Hepatocyte (in vitro differentiated cells): Measurements from ENCODE around the gene CYP27C1. TPM values are rescaled to one million over a fixed set of nuclear protein-coding genes. Genes with fewer than 3 reads are reported as not detected.

ENCODE experiments used
- DNase-seq: peaks from one replicate; pipeline ENCODE4 v3.0.0-alpha.2; 2016; ENCODE audit warnings: low spot score
- H2AFZ ChIP-seq: fragments of 200-600 bp; sonication (generic); 2 replicates; pipeline ENCODE4 v1.6.0; 2016; ENCODE audit warnings: antibody characterized with exemption, mild to moderate bottlenecking
- H3K27ac ChIP-seq: fragments of 200-600 bp; sonication (generic); 2 replicates; pipeline ENCODE4 v1.5.1; 2016; ENCODE audit warnings: mild to moderate bottlenecking
- H3K27me3 ChIP-seq: fragments of 200-600 bp; sonication (generic); 2 replicates; pipeline ENCODE4 v1.6.1; 2016
- H3K36me3 ChIP-seq: fragments of 200-600 bp; sonication (generic); replicated peaks from 2 replicates; pipeline ENCODE4 v1.5.1; 2016; ENCODE audit warnings: low read depth; ENCODE audit not compliant: insufficient read depth
- H3K4me1 ChIP-seq: fragments of 200-600 bp; sonication (generic); 2 replicates; pipeline ENCODE4 v1.5.1; 2016; ENCODE audit warnings: mild to moderate bottlenecking, moderate library complexity; ENCODE audit not compliant: insufficient read depth
- H3K4me2 ChIP-seq: fragments of 200-600 bp; sonication (generic); 2 replicates; pipeline ENCODE4 v1.6.0; 2016
- H3K4me3 ChIP-seq: fragments of 200-600 bp; sonication (generic); 2 replicates; pipeline ENCODE4 v1.5.1; 2016; ENCODE audit warnings: mild to moderate bottlenecking
- H3K79me2 ChIP-seq: fragments of 200-600 bp; sonication (generic); 2 replicates; pipeline ENCODE4 v1.6.0; 2017; ENCODE audit warnings: mild to moderate bottlenecking
- H3K9me2 ChIP-seq: fragments of 200-600 bp; sonication (generic); replicated peaks from 2 replicates; pipeline ENCODE4 v1.6.0; 2017; ENCODE audit warnings: mild to moderate bottlenecking; ENCODE audit not compliant: insufficient read depth
- H3K9me3 ChIP-seq: fragments of 200-600 bp; sonication (generic); 2 replicates; pipeline ENCODE4 v1.5.1; 2016; ENCODE audit warnings: low read depth, mild to moderate bottlenecking
- H4K20me1 ChIP-seq: fragments of 200-600 bp; sonication (generic); 2 replicates; pipeline ENCODE4 v1.6.0; 2016; ENCODE audit warnings: mild to moderate bottlenecking; ENCODE audit not compliant: insufficient read depth, poor library complexity, severe bottlenecking
- EZH2 ChIP-seq: fragments of 200-600 bp; sonication (generic); IDR thresholded peaks from 2 replicates; pipeline ENCODE4 v1.6.1; 2016; ENCODE audit warnings: antibody characterized with exemption, mild to moderate bottlenecking, borderline replicate concordance
- EZH2phosphoT487 ChIP-seq: fragments of 200-600 bp; sonication (generic); IDR thresholded peaks from one replicate; pipeline ENCODE4 v1.6.1; 2018; ENCODE audit warnings: antibody characterized with exemption, mild to moderate bottlenecking, low read depth, moderate library complexity; ENCODE audit not compliant: unreplicated experiment, severe bottlenecking
- WGBS: methylation state at CpG from one replicate; pipeline ENCODE4 v1.1.6; 2016; ENCODE audit warnings: low lambda C conversion rate; ENCODE audit errors: missing lambda C conversion rate; 5-methylcytosine and 5-hydroxymethylcytosine counted together
- polyA plus RNA-seq: library from polyadenylated mRNA; unstranded; fragments of >200 nt; fragmentation: Nextera tagmentation; extraction: Ambion mirVana; gene quantifications from 2 replicates; pipeline ENCODE4 v1.2.1, GENCODE V29; 2016
- total RNA-seq: library from RNA; depleted of rRNA; stranded (reverse); fragments of >200 nt; gene quantifications from 2 replicates; pipeline ENCODE4 v1.2.3, GENCODE V29; 2014
- TF ChIP-seq, protein P1 (sequence below): fragments of 200-600 bp; sonication (generic); IDR thresholded peaks from 2 replicates; pipeline ENCODE4 v1.5.1; 2016; ENCODE audit warnings: antibody characterized with exemption, mild to moderate bottlenecking; ENCODE audit not compliant: poor library complexity

The CYP27C1 gene, protein sequence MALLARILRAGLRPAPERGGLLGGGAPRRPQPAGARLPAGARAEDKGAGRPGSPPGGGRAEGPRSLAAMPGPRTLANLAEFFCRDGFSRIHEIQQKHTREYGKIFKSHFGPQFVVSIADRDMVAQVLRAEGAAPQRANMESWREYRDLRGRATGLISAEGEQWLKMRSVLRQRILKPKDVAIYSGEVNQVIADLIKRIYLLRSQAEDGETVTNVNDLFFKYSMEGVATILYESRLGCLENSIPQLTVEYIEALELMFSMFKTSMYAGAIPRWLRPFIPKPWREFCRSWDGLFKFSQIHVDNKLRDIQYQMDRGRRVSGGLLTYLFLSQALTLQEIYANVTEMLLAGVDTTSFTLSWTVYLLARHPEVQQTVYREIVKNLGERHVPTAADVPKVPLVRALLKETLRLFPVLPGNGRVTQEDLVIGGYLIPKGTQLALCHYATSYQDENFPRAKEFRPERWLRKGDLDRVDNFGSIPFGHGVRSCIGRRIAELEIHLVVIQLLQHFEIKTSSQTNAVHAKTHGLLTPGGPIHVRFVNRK
- 0.56 and 1.2 TPM in 2 replicates for total RNA-seq
- polyA plus RNA-seq: 1.3 and 1.4 TPM in 2 replicates

DNA sequence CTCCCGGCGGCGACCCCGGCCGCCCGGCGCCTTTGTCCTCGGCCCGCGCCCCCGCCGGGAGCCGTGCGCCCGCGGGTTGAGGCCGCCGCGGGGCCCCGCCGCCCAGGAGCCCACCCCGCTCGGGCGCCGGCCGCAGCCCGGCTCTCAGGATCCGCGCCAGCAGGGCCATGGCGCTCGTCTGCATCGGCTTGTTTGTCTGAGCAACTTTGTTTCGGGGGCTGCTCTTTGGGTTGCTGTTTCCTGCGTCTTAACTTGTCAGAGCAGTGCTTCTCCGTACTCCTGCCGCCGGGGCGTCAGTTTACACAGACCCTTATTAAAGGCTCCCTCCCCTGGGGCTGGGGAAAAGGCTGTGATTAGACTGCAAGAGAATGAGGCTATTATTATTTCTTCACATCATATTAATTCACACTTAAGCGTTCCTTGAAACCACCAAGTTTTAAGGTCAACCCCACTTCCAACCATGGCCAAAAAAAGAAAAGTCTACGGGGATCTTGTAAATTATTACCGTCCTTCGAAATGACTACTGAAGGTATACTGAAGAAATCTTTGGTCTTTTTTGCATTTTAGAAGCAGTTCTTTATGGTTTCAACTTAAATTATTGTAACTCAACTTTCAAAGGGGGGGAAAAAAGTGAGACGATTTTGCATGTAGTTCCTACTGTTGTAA, at the start of gene CYP27C1:
TSS of gene CYP27C1 (minus strand) at position 198 of the 666 bp plus-strand sequence. CDS start at position 169, 29 bp downstream.
- Histone ChIP-seq H3K79me2 (no peaks in the 10 kb centered on the region), H3K36me3 (no peaks in the 10 kb centered on the region), H3K27me3 (peaks cover 40% of the 10 kb centered on the region), H2AFZ (peak within 1 kb of the TSS; percentile 90), H3K4me2 (peak within 1 kb of the TSS; percentile 97), H4K20me1 (no peaks in the 10 kb centered on the region), H3K4me3 (peak within 1 kb of the TSS; percentile 80), H3K9me2 (no peaks in the 10 kb centered on the region), H3K27ac (peak within 1 kb of the TSS; percentile 79), H3K9me3 (no peaks in the 10 kb centered on the region), H3K4me1 (peaks cover 12% of the 10 kb centered on the region)
- TF ChIP-seq, protein P1, sequence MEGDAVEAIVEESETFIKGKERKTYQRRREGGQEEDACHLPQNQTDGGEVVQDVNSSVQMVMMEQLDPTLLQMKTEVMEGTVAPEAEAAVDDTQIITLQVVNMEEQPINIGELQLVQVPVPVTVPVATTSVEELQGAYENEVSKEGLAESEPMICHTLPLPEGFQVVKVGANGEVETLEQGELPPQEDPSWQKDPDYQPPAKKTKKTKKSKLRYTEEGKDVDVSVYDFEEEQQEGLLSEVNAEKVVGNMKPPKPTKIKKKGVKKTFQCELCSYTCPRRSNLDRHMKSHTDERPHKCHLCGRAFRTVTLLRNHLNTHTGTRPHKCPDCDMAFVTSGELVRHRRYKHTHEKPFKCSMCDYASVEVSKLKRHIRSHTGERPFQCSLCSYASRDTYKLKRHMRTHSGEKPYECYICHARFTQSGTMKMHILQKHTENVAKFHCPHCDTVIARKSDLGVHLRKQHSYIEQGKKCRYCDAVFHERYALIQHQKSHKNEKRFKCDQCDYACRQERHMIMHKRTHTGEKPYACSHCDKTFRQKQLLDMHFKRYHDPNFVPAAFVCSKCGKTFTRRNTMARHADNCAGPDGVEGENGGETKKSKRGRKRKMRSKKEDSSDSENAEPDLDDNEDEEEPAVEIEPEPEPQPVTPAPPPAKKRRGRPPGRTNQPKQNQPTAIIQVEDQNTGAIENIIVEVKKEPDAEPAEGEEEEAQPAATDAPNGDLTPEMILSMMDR: no peak
- TF ChIP-seq EZH2phosphoT487: no peak
- TF ChIP-seq EZH2: no peak
- 2% methylated on average over 40 of the region's 43 CpGs for WGBS
- DNase-seq: peak; percentile 54

DNA sequence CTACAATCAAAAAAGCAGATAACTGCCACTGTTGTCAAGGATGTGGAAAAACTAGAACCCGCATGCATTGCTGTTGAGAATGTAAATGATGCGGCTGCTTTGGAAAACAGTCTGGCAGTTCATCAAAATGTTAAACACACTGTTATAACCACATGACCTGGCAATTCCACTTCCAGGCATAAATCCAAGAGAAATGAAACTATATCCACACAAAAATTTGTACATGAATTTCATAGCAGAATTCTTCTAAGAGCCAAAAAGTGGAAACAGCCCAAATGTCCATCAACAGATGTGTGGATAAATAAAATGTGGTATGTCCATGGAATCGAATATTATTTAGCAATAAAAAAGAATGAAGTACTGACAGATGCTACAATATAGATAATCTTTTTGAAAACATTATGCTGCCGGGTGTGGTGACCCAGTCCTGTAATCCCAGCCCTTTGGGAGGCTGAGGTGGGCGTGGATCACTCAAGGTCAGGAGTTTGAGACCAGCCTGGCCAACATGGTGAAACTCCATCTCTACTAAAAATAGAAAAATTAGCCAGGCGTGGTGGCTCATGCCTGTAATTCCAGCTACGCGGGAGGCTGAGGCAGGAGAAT, 41.8 kb upstream of the CYP27C1 start:
- Histone ChIP-seq H3K9me3 (no peaks in the 10 kb centered on the region), H3K9me2 (no peaks in the 10 kb centered on the region), H3K36me3 (no peaks in the 10 kb centered on the region), H4K20me1 (no peaks in the 10 kb centered on the region), H3K79me2 (no peaks in the 10 kb centered on the region), H3K4me2 (no peak overlapping the region), H3K27ac (no peak overlapping the region), H3K4me1 (no peaks in the 10 kb centered on the region), H3K27me3 (no peaks in the 10 kb centered on the region), H2AFZ (no peak overlapping the region), H3K4me3 (no peak overlapping the region)
- WGBS: 94% methylated on average over 8 of the region's 8 CpGs
- TF ChIP-seq, protein P1: no peak
- no peak for TF ChIP-seq EZH2
- TF ChIP-seq EZH2phosphoT487: no peak
- DNase-seq: no peak

DNA sequence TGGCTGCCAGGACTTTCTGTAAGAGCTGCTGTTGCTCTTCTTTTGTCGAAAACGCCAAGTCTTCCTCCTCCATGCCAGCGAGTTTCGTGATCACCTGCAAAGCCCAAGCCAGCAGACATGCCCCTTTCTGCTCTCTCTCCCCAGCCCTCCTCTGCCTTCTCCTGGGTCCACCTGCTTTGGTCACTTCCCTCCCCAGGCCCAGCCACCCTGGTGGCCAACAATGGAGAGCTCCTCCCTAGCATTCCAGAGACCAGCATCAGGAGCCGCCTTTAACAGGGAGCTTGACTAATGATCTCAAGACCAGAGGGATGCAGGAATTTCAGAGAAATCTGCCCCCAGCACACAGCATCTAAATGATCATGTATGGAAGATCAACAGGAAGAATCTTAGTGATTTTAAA, 39.3 kb upstream of the CYP27C1 start:
- Histone ChIP-seq H4K20me1 (no peaks in the 10 kb centered on the region), H3K27me3 (no peaks in the 10 kb centered on the region), H3K79me2 (no peaks in the 10 kb centered on the region), H3K36me3 (no peaks in the 10 kb centered on the region), H3K4me3 (no peak overlapping the region), H3K4me2 (no peak overlapping the region), H3K4me1 (no peaks in the 10 kb centered on the region), H3K9me2 (no peaks in the 10 kb centered on the region), H2AFZ (no peak overlapping the region), H3K9me3 (no peaks in the 10 kb centered on the region), H3K27ac (no peak overlapping the region)
- 96% methylated on average over 5 of the region's 5 CpGs for WGBS
- TF ChIP-seq, protein P1: no peak
- TF ChIP-seq EZH2 (no peak), EZH2phosphoT487 (no peak)
- DNase-seq: no peak
